ENCODE measurements around the gene PATJ. TPM values are rescaled to one million over a fixed set of nuclear protein-coding genes. Genes with fewer than 3 reads are reported as not detected.
"Not testable (repeated sequence)": the region's sequence is repeated elsewhere in the genome, so short reads cannot be mapped to it uniquely, and the experiment has no call there.

PATJ gene
- polyA plus RNA-seq, 1 donor (not counting 4 experiments of a cell fraction or from before 2014, with no cell fraction given) = 28.1 TPM

- Histone ChIP-seq H4K20me1 (ENCODE audit: control insufficient read depth, extremely low read depth, insufficient read depth, low read length) (no peaks in the 10 kb centered on the region), H3K4me1 (ENCODE audit: control insufficient read depth, extremely low read depth, insufficient read depth, low read length) (no peaks in the 10 kb centered on the region), H3K36me3 (ENCODE audit: control insufficient read depth in 2 of 2, extremely low read depth in 1 of 2, insufficient read depth in 2 of 2, low read length in 2 of 2) (peaks cover 7 to 11% of the 10 kb centered on the region in 2 experiments), H3K4me2 (ENCODE audit: control insufficient read depth, extremely low read depth, insufficient read depth, low read depth, low read length) (no peak overlapping the region), H3K9me3 (ENCODE audit: control insufficient read depth, low read depth, low read length) (no peaks in the 10 kb centered on the region), H3K27me3 (ENCODE audit: control insufficient read depth, extremely low read depth, insufficient read depth, low read length) (no peaks in the 10 kb centered on the region), H3K4me3 (ENCODE audit: control insufficient read depth in 2 of 3, extremely low read depth in 1 of 3, insufficient read depth in 2 of 3, low read depth in 1 of 3, low read length in 3 of 3) (no peak overlapping the region), H3K9ac (ENCODE audit: control insufficient read depth, extremely low read depth, insufficient read depth, low read length) (no peak overlapping the region), H3K9me1 (ENCODE audit: control insufficient read depth, extremely low read depth, insufficient read depth, low read length) (no peaks in the 10 kb centered on the region), H3K27ac (ENCODE audit: control insufficient read depth, insufficient read depth, low read length) (no peak overlapping the region), H2AFZ (ENCODE audit: control insufficient read depth, low read length) (no peak overlapping the region), H3K79me2 (ENCODE audit: control insufficient read depth, insufficient read depth, low read length) (no peaks in the 10 kb centered on the region)
- TF ChIP-seq CTCF (optimal IDR thresholded peaks at IDR 0.05 in 1 of 3, IDR thresholded peaks at IDR 0.05 in 1 of 3, conservative IDR thresholded peaks at IDR 0.05 in 1 of 3; ENCODE audit: extremely low read depth in 1 of 3, insufficient read depth in 2 of 3, low read length in 3 of 3) = no peak
- TF ChIP-seq EZH2 (IDR thresholded peaks at IDR 0.05; ENCODE audit: low read length) = no peak
- FAIRE-seq (no peak), DNase-seq (ENCODE audit: low read depth, low spot score) (no peak)
- dilution Hi-C loops (cut with MboI; ENCODE audit: extremely low pct_ligation_motif_present, low sequenced_read_pairs) = no loop called here
Measured at GRCh38 chr1:61797045-61797755, 54.9 kb downstream of the PATJ start.

- H4K20me1 ChIP-seq (ENCODE audit: control insufficient read depth, extremely low read depth, insufficient read depth, low read length); DNase-seq (ENCODE audit: low read depth, low spot score); H2AFZ ChIP-seq (ENCODE audit: control insufficient read depth, low read length); H3K9me1 ChIP-seq (ENCODE audit: control insufficient read depth, extremely low read depth, insufficient read depth, low read length); H3K4me1 ChIP-seq (ENCODE audit: control insufficient read depth, extremely low read depth, insufficient read depth, low read length); H3K4me3 ChIP-seq (ENCODE audit: control insufficient read depth in 2 of 3, extremely low read depth in 1 of 3, insufficient read depth in 2 of 3, low read depth in 1 of 3, low read length in 3 of 3); H3K9me3 ChIP-seq (ENCODE audit: control insufficient read depth, low read depth, low read length); H3K4me2 ChIP-seq (ENCODE audit: control insufficient read depth, extremely low read depth, insufficient read depth, low read depth, low read length); H3K79me2 ChIP-seq (ENCODE audit: control insufficient read depth, insufficient read depth, low read length); FAIRE-seq; H3K9ac ChIP-seq (ENCODE audit: control insufficient read depth, extremely low read depth, insufficient read depth, low read length); H3K27ac ChIP-seq (ENCODE audit: control insufficient read depth, insufficient read depth, low read length); dilution Hi-C loops (cut with MboI; ENCODE audit: extremely low pct_ligation_motif_present, low sequenced_read_pairs); H3K27me3 ChIP-seq (ENCODE audit: control insufficient read depth, extremely low read depth, insufficient read depth, low read length): not testable (repeated sequence)
- H3K36me3 ChIP-seq (ENCODE audit: control insufficient read depth in 2 of 2, extremely low read depth in 1 of 2, insufficient read depth in 2 of 2, low read length in 2 of 2) = peaks cover 15% of the 10 kb centered on the region in 2 experiments
Measured at GRCh38 chr1:61801047-61801446, 58.8 kb downstream of the PATJ start.

Measured in keratinocyte (primary cell).